OCI-LY7 (cell line): Measurements from ENCODE around the gene MRPS23. TPM values are rescaled to one million over a fixed set of nuclear protein-coding genes. Genes with fewer than 3 reads are reported as not detected.

Source experiments
- BruUV-seq: library from RNA; stranded (reverse); fragments of 400-500 nt; replicated peaks from 2 replicates; lab custom pipeline; 2021; lab: Mats Ljungman, UMichigan
- CTCF ChIA-PET: fragments of 300-600 bp; sonication (Branson Sonifier 250); formaldehyde crosslinking; loops from one replicate; lab custom pipeline; 2022; ENCODE audit warnings: antibody characterized with exemption; ENCODE audit not compliant: unreplicated experiment; lab: Charles Lee
- POLR2A ChIA-PET: fragments of 300-600 bp; sonication (Branson Sonifier 250); formaldehyde crosslinking; loops from one replicate; lab custom pipeline; 2022; ENCODE audit warnings: antibody characterized with exemption; lab: Charles Lee
- DNase-seq: peaks from one replicate; pipeline ENCODE4 v3.0.0-alpha.2; 2015; ENCODE audit warnings: low spot score
- H2AFZ ChIP-seq: fragments of 200-600 bp; sonication (generic), shearing (Covaris generic); 2 replicates; pipeline ENCODE4 v1.6.1; 2014; ENCODE audit warnings: mild to moderate bottlenecking, antibody characterized with exemption, low read length, moderate library complexity
- H3K27ac ChIP-seq: fragments of 200-600 bp; sonication (generic); 2 replicates; pipeline ENCODE4 v1.5.1; 2014; ENCODE audit warnings: mixed run types, low read depth, mild to moderate bottlenecking, moderate library complexity, low read length, inconsistent platforms; ENCODE audit not compliant: poor library complexity, severe bottlenecking
- H3K36me3 ChIP-seq: fragments of 200-600 bp; sonication (generic); 2 replicates; pipeline ENCODE4 v1.6.1; 2014; ENCODE audit warnings: mild to moderate bottlenecking, antibody characterized with exemption, low read length, moderate library complexity, mixed read lengths; ENCODE audit not compliant: insufficient read depth
- H3K4me1 ChIP-seq: fragments of 200-600 bp; sonication (generic); 2 replicates; pipeline ENCODE4 v1.5.1; 2014; ENCODE audit warnings: mild to moderate bottlenecking, low read length; ENCODE audit not compliant: insufficient read depth, poor library complexity, severe bottlenecking
- H3K4me2 ChIP-seq: fragments of 200-600 bp; sonication (generic); 2 replicates; pipeline ENCODE4 v1.6.1; 2014; ENCODE audit warnings: mild to moderate bottlenecking, low read length
- H3K4me3 ChIP-seq: fragments of 200-600 bp; sonication (generic); 2 replicates; pipeline ENCODE4 v1.5.1; 2014; ENCODE audit warnings: mild to moderate bottlenecking, low read depth, low read length; ENCODE audit not compliant: poor library complexity, severe bottlenecking
- H3K79me2 ChIP-seq: fragments of 200-600 bp; sonication (generic); 2 replicates; pipeline ENCODE4 v1.6.1; 2016; ENCODE audit warnings: low read depth, mild to moderate bottlenecking, low read length, moderate library complexity, mixed read lengths; ENCODE audit not compliant: insufficient read depth
- H3K9me2 ChIP-seq: fragments of 200-600 bp; sonication (generic); 2 replicates; pipeline ENCODE4 v1.6.1; 2016; ENCODE audit warnings: mild to moderate bottlenecking, low read length, mixed read lengths; ENCODE audit not compliant: insufficient read depth
- H3K9me3 ChIP-seq: fragments of 200-600 bp; sonication (generic); 2 replicates; pipeline ENCODE4 v1.6.1; 2014; ENCODE audit warnings: mild to moderate bottlenecking, mixed run types, low read length, mixed read lengths
- H4K20me1 ChIP-seq: fragments of 200-600 bp; sonication (generic); 2 replicates; pipeline ENCODE4 v1.6.1; 2014; ENCODE audit warnings: mild to moderate bottlenecking, antibody characterized with exemption, low read length, moderate library complexity, mixed read lengths; ENCODE audit not compliant: insufficient read depth
- CTCF ChIP-seq: fragments of 200-600 bp; sonication (generic); conservative IDR thresholded peaks from 2 replicates; pipeline ENCODE4 v1.5.1; 2014; ENCODE audit warnings: mild to moderate bottlenecking, antibody characterized with exemption, low read length, moderate library complexity, mixed read lengths
- EZH2phosphoT487 ChIP-seq: fragments of 200-600 bp; sonication (generic); IDR thresholded peaks from 2 replicates; pipeline ENCODE4 v1.6.1; 2018; ENCODE audit warnings: low read depth, borderline replicate concordance, mild to moderate bottlenecking, mixed run types, antibody characterized with exemption, low read length, moderate library complexity, mixed read lengths
- intact Hi-C: fragments of 100-400 bp; cut with micrococcal nuclease; formaldehyde crosslinking; loops from one replicate; pipeline ENCODE4 v1.10.0; 2022; ENCODE audit not compliant: unreplicated experiment
- total RNA-seq, 2 experiments: library from RNA; depleted of rRNA in 1 of 2; stranded (reverse); fragments of >200 nt in 1 of 2; shearing (Covaris generic) in 1 of 2; gene quantifications; 2 replicates each; pipeline ENCODE4 v1.2.3, GENCODE V29; 2014 to 2022

MRPS23 gene
- total RNA-seq, 2 experiments from 2014 or later: 50.3 to 73.5 TPM

DNA sequence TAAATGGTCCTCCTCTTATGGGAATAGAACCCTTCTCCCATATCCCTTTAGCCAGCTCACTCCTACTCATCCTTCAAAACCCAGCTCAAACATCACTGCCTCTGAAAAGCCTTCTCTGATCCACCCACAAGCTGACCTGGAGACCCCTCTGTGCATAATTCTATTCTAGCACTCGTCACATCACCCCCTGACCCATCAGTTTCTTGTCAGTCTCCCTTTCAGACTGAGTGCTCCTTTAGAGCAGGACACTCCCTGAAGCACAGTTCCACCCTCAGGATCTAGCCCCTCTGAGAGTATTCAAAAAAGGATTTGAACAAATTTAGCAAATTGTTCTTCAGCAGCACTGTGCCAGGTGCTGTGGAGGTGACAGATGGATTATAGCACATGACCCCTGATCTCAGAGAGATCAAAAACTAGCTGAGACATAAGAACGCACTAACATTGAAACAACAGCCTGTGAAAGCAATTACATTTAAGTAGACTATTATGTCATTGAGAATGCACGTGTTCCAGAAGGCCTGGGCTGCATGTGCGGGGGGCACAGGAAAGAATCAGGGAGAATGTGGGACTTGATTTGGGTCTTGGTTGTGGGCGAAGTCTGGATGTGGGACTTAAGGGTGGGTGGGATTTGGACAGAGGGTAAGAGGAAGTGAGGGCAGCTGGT is 43.5 kb downstream of the MRPS23 start:
- no peak for DNase-seq
- Histone ChIP-seq H2AFZ (no peak overlapping the region), H3K4me1 (peaks cover 2% of the 10 kb centered on the region), H3K4me3 (no peak overlapping the region), H4K20me1 (no peaks in the 10 kb centered on the region), H3K9me2 (no peaks in the 10 kb centered on the region), H3K4me2 (no peak overlapping the region), H3K79me2 (no peaks in the 10 kb centered on the region), H3K9me3 (no peaks in the 10 kb centered on the region), H3K36me3 (no peaks in the 10 kb centered on the region), H3K27ac (no peak overlapping the region)
- ChIA-PET CTCF (no interaction called here), POLR2A (no interaction called here)
- intact Hi-C loops: no loop called here
- TF ChIP-seq CTCF (no peak), EZH2phosphoT487 (no peak)
- no TSS peak for BruUV-seq

DNA sequence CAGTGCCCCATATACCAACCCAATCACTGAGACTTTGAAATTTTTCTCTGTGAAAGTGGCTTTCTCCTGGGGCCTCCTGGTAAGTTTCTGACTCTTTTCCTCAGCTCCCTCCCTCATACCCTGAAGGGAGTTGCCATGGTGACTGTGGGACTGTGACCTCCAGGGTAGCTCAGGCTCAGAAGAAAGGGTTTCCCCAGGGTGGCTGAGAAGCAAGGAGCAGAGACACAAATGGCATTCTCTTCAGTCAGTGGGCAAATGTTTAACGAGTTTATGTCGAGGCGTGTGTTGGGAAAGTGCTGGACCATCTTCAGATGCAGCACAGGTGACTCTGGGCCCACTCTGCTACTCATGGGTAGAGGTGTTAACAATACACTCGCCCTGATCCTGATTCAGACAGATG is 46.8 kb downstream of the MRPS23 start:
- CTCF ChIA-PET: no interaction called here
- Histone ChIP-seq H4K20me1 (no peaks in the 10 kb centered on the region), H3K4me1 (no peaks in the 10 kb centered on the region), H3K9me2 (no peaks in the 10 kb centered on the region), H3K36me3 (no peaks in the 10 kb centered on the region), H3K4me2 (no peak overlapping the region), H3K79me2 (no peaks in the 10 kb centered on the region), H2AFZ (no peak overlapping the region), H3K4me3 (no peak overlapping the region), H3K9me3 (no peaks in the 10 kb centered on the region), H3K27ac (no peak overlapping the region)
- POLR2A ChIA-PET: interaction anchor here (0.5 kb wide), 1 partner anchor 759 kb away, joined by 5 read pairs; no protein-coding TSS in a partner anchor
- BruUV-seq: no TSS peak
- no peak for TF ChIP-seq EZH2phosphoT487
- no peak for TF ChIP-seq CTCF
- no peak for DNase-seq
- intact Hi-C loops: no loop called here

DNA sequence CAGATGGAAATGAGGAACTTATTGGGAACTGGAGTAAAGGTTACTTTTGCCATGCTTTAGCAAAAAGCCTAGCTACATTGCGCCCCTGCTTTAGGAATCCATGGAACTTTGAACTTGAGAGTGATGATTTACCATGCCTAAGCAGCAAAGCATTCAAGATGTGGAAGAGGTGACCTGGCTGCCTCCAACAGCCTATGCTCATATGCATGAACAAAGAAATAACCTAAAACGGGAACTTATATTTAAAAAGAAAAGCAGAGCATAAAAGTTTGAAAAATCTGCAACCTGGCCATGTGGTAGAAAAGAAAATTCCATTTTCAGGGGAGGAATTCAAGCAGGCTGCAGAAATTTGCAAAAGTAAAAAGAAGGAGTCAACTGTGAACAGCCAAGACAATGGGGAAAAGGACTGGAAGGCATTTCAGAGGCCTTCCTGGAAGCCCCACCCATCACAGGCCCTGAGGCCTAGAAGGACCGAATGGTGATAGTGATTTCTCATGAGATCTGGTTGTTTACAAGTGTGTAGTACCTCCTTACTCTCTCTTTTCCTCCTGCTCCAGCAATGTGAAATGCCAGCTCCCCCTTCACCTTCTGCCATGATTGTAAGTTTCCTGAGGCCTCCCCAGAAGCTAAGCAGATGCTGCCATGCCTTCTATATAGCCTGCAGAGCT is 48.7 kb downstream of the MRPS23 start:
- Histone ChIP-seq H3K79me2 (no peaks in the 10 kb centered on the region), H3K36me3 (no peaks in the 10 kb centered on the region), H3K4me3 (no peak overlapping the region), H3K4me2 (no peak overlapping the region), H2AFZ (no peak overlapping the region), H3K9me3 (no peaks in the 10 kb centered on the region), H3K4me1 (no peaks in the 10 kb centered on the region), H3K9me2 (no peaks in the 10 kb centered on the region), H4K20me1 (no peaks in the 10 kb centered on the region), H3K27ac (no peak overlapping the region)
- CTCF ChIA-PET: no interaction called here
- BruUV-seq: no TSS peak
- DNase-seq: no peak
- POLR2A ChIA-PET: no interaction called here
- TF ChIP-seq EZH2phosphoT487: no peak
- TF ChIP-seq CTCF: no peak
- intact Hi-C loops: no loop called here
